HCEC 1CT (cell line): Measurements from ENCODE around the gene PWWP2B.

Experiments
- DNase-seq: peaks from one replicate; pipeline ENCODE4 v3.0.0-alpha.2; 2017

The PWWP2B gene

DNA sequence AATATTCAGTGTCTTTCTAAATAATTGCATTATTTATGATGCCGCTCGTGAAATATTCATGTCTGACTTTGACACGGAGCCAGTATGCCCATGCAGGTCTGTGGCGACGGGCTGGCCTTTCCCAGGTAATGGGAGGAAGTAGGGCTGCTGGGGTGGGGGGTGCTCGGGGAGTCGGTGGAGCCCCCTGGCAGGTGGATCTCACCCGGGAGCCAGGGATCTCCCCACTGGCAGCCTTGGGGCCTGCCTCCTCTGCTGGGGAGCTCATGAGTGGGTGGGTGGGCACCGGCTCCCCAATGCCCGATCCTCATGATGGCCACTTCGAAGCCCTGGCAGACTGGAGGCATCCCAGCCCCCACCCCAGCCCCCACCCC lies 52.8 kb downstream of the PWWP2B start:
- DNase-seq = no peak

DNA sequence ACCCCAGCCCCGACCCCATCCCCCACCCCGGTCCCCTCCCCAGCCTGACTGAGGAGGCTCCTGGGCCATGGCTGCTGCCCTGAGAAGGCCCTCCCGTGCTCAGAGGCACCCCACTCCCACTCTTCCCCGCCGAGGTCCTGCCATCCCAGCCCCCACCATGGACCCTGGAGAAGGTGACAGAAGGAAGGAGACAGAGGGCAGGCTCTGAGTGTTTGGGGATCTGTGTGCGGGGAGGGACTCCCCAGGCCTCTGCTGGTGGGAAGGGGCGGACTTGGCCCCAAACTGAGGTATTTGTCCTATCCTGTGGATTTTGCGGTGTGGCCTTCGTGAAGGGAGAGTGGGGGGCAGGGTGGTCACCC lies 53.4 kb downstream of the PWWP2B start:
- no peak for DNase-seq

DNA sequence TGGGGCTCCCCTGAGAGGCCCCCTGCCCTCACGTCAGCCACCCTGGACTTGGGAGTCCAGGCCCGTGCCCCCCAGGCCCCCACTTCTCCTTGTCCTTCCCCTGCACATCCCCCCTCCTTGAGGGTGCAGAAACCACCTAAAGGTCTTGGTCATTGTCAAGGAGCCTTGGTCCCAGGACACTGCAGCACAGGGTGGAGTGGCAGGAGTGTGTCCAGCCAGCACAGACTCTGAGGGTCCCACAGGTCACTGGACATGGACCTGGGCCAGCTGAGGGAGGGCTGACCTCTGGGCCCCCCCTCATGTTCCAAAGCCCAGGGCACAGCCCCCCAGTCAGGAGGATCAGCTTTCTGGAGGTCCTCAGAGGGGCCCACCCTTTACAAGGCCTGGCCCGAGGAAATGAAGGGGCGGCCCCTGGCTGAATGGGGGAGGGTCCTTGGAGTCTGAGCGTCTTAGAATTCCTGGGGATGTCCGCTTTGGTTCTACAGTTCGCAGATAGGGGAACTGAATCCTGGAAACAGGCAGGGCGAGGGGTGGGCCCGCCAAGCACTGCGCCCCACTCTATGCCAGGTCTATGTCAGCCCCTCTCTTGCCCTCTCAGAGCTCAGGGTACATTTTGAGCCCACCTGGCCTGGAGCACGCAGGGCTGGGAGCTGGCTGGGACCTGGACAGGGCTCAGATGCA lies 54.0 kb downstream of the PWWP2B start:
- no peak for DNase-seq

DNA sequence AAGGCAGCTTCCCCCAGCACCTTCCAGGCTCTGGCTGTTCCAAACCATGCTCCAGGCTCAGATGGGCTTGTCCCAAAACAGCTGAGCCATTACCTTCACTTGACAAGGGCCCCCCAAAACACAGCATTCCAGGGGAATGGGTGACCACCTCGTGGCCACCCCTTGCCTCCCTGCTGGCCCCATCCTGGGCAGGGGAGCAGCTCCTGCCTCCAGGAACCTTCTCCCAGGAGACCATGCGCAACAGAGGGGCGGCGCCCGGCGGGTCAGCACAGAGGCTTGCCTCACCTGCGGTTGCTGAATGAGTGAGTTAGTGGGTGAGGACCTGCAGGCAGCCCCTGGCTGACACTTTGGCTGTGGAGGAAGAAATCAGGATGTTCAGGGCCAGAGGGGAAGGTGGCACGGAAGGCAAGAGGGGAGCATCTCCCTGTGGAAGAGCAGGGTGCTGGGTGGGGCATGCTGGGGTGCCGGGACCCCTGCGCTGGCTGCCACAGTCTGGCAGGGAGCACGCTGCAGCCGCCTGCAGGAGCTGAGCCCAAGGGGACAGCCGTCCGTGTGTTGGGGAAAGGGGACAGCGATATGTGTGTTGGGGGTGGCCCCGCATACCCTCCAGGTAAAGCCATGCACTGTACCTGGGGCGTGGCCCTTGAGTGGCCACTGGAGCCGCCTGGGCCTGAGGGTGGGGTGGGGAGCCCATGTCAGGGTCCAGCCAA lies 54.7 kb downstream of the PWWP2B start:
- no peak for DNase-seq

DNA sequence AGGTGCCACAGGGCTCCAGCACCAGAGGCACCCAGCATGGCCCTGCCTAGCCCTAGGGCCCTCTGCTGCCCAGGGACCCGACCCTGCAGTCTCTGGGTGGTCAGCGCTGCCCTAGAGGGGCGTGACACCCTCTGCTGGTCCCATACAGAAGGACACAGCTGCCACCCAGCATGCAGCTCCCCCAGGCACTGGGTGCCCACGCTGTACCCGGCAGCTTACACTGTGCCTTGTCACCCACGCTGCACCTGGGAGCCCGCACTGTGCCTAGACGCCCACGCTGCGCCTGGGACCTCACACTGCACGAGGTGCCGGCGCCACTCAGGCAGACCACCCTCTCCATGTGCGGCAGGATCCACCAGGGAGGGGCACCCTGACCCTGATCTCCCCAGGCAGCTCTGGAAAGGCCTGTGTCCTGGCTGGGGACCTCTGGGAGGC lies 55.2 kb downstream of the PWWP2B start:
- DNase-seq = no peak

GRCh38 chr10:132452651-132453469 lies 55.9 kb downstream of the PWWP2B start:
- peak; percentile 27 for DNase-seq

GRCh38 chr10:132453470-132453861 lies 56.5 kb downstream of the PWWP2B start:
- no peak for DNase-seq

DNA sequence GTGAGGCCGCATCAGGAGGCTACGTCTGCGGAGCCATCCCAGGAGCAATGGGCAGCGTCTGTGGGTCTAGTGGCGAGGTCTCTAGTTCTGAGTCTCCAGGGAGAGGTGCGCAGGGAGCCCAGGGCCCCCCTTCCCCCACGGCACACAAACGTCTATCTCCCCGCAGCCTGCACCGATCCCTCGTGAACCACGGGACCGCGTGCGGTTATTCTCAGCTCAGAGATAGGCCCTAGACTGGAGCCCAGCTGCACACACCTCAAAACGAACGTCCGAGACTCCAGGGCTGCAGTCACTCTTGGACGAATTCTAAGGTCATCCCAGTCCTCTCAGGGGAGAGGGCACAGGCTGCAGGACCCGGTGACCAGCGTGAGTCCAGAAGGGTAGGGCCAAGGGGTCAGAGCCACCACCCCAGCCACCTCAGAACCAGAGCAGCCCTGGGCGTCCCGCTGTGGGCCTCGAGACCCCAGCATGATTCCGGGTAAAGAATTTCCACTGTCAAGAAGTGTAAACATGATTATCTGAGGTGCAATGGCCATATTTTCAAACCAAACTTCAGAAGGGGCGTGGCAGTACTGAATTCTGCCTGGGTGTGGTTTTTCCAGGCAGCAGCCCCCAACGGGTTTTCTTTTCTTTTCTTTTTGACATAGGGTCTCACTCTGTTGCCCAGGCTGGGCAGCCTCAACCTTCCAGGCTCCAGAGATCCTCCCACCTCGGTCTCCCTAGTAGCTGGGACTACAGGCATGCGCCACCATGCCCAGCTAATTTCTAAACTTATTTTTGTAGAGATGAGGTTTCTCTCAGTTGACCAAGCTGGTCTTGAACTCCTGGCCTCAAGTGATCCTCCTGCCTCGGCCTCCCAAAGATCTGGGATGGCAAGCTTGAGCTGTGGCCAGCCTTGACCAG lies 57.5 kb downstream of the PWWP2B start:
- DNase-seq = no peak

- no peak for DNase-seq
These were observed 58.5 kb downstream of the PWWP2B start for GRCh38 chr10:132455441-132455971.

DNA sequence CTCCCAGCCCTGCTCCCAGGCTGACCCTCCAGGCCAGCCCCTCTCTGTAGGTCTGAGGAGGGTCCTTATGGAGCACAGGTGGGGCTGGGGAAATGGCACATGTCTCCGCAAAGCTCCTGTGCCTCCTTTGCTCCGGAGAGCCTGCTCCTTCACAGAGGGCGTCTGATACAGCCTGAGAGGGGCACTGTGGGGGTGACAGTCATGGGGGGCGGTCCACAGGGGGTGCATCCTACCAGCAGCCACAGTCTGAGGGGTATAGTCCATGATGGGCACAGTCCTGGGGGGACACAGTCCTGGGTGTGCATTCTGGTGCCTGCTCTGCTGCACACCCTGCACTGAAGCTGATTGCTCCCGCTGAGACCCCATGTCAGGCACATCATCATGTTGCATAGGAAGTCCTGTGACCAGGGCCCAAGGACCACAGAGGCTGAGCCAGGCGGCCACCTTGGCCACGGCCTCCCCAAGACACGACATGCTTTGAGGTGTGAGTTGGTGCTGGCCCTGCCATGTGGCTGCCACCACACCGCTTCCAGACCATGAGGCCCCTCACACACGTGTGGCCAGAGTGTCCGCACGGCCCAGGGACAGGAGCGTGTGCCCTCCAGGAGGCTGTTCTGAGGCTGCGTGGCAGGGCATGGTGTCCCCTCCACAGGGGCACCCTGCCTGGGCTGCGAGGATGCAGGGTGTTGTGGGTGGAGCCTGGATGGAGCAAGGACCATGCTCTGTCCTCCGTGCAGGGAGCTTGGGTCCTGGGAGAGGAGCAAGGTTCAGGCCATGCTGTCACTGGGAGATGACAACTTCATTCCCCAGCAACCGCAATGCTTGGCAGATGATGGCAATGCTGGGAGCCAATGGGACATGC lies 59.2 kb downstream of the PWWP2B start:
- DNase-seq = no peak

DNA sequence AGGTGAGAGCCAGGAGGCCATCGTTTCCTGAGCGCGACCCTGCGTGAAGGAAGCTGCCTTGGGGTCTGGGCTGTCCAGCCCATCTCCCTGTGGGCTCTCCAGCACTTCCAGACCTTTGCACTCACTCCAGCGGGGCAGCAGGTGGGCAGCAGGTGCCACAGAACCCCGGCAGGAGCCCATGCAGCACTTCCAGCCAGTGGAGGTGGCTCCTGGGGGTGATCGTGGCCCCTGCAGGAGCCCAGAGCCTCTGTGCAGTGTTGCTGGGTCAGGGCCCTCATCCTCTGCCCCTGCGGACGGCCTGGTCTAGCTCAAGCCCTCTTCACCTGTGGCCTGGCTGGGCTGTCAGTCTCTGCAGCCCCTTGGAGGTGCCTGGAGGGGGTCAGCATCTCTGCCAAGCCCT lies 59.9 kb downstream of the PWWP2B start:
- DNase-seq = no peak

DNA sequence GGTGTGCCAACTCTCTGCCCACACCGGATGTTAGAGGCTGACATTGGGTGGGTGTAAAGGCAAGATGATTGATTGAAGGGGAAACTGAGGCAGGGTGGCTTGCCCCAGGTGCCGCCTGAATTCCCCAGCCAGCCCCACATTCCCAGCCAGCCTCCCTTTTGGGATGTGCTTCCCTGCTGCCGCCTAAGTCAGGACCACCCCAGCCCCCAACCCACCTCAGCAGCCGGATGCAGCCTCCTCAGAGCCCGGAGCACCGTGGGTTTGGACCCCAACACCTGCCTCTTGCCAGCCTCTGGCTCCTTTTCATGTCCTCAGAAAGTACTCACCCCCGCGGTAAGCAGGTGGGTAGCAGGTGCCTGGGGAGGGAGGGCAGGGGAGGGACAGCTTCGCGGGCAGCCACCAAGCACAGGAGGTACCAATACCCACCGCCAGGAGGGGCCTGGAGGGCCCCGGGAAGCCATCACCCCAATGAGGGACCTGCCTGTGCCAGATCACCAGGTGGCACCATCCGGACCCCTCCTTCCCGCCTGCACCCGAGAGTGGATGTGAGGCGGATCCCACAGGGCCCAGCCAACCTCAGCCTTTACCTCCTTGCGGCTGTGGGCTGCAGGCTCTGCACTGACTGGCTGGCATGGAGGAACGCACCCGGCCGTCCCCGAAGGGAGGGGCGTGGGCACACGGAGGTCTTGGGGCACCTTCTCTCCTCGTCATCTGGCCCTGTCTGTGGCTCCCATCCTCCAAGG lies 60.5 kb downstream of the PWWP2B start:
- no peak for DNase-seq

DNA sequence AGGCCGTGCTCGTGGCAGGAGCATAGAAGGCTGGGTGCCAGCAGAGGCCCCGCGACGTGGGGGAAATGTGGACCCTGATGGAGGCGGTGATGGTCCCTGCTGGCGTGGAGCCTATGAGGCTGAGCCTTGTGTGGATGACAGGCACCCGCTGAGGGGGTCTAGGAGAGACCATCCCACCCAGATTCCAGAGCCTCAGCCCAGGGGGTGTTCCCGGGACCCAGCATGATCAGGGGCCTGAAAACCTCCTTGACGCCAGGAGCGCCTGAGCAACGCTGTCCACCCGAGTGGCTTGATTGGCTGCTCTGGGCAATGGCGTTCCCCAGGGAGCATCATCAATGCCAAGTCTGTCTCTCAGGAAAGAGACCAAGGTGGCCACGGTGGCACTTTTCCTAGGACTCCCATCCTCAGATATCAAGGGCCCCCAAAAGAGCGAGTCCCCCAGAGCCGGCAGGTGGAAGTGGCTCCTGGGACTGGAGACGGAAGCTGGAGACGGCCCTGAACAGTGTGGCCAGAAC lies 61.1 kb downstream of the PWWP2B start:
- no peak for DNase-seq

DNA sequence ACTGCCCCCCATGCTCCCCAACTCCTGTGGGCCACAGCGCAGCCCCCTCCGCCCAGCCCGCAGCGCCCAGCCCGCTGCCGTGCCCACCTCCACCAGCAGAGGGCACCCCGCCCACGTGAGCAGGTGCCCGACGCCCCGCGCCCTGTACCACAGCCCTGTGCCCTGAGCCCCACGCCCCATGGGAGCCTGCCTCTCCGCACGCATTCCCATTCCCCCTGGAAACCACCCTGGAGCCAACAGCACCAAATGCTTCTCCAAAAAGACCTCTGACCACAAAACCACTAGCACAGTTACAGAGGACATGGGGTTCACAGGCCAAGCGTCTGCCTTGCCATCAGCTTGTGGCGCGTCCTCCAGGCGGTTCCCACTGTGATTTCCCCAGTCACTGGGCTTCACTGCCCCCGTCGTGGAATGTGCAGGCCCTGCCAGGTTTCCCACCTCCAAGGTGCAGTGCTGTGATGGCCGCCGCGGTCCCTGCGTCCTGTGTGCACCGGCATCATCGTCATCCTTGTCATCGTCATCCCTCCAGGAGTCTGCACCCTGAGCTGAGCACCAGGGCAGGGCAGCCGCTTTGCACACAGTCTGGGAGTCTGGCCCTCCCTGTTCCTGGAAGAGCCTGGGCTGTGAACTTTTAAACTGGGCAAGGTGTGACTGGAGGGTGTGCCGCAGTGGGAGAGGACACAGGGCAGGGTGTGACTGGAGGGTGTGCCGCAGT lies 61.7 kb downstream of the PWWP2B start:
- DNase-seq = no peak

DNA sequence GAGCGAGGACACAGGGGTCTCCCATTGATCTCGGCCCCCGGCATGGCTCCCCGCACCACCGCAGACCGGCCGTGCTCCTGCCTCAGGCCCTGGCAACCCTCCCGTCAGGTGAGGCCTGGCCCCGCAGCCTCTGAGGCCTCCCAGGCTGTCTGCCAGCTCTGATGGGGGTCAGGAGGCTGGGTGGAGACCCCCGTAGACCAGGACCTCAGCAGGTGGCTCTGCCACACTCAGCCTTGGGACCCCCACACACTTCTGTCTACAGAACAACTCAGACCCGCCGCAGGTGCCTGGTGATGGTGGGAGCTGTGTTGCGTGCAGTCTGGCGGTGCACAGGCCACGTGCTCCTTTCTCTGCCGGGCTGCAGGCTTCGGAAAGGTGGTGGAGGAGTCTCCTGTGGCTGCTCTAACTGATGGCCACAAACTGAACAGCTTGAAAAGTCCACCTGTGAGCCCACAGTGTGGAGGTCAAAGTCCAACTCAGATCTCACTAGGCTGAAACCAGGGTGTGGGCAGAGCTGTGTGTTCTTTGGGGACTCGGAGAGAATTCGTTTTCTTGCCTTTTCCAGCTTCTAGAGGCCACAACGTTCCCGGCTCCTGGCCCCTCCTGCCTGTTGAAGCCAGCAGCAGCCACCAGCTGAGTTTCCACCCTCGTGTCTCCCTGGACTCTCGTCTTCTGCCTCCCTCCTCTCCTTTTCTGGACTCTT lies 62.5 kb downstream of the PWWP2B start:
- DNase-seq = no peak

- DNase-seq = no peak
These were observed 63.1 kb downstream of the PWWP2B start for GRCh38 chr10:132460071-132460470.

DNA sequence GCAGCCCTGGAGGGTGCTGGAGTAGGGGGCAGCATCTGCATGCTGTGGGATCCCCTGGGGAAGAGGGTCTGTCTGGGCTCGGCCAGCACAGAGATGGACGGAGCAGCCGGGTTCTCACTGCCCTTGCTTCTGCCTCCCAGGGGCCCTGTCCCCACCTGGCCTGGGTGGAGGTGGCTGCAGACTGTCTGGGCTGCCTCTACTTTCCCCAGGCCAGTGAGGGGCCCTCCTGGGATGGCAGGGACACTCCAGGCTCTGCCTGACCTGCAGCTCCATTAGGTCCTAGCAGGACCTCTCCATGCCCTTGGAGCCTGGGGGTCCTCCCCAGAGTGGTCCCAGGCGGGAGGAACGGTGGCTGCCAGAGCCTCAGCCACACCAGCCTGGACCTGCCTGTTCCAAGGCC lies 63.7 kb downstream of the PWWP2B start:
- no peak for DNase-seq

GRCh38 chr10:132461103-132461682 lies 64.2 kb downstream of the PWWP2B start:
- DNase-seq = no peak

DNA sequence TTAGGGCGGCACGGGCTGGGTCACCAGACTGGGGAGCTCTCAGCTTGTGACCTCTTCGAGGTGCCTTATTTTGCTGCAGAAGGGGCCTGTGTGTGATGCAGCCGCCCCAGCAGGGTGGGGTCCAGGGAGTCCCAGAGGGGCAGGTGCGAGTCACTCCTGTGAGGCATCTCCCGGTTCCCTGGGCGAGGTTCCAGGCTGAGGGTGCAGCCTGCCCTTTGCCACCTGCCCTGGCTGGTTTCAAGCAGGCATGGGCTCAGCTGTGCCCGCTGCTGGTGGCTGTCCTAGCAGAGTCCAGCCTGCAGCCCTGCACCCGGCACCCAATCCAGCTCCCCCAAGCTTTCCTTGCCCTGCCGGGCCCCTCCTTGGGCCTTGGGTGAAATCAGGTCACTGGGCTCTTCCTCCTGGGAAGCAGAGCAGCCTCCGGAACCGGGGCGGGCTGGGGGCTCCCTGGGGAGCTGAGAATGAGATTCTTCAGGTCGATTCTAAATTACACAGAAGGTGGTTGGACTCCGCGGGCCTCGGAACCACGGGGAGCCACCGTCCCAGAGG lies 64.8 kb downstream of the PWWP2B start:
- DNase-seq = no peak
